ENCODE data around the gene ATF3. TPM values are rescaled to one million over a fixed set of nuclear protein-coding genes. Genes with fewer than 3 reads are reported as not detected.

The ATF3 gene
- total RNA-seq, 1 donor from 2014 or later = 16.8 TPM

GRCh38 chr1:212641956-212642355 is 33.4 kb downstream of the ATF3 start:
- no peak for ATAC-seq (ENCODE audit: low read depth)
- ChIA-PET CTCF (interaction anchor here (1.3 kb wide), 1 partner anchor 23 kb away, joined by 3 read pairs; no protein-coding TSS in a partner anchor), POLR2A (no interaction called here)
- H3K27me3 Mint-ChIP-seq = peaks cover 10% of the 10 kb centered on the region
- intact Hi-C loops (cut with micrococcal nuclease) = no loop called here
- H3K36me3 Mint-ChIP-seq (ENCODE audit: low read depth) = no peaks in the 10 kb centered on the region
- no peak for TF ChIP-seq CTCF (IDR thresholded peaks at IDR 0.05)
- H3K4me3 Mint-ChIP-seq = no peak overlapping the region
- no peak for DNase-seq
- H3K4me1 Mint-ChIP-seq = no peaks in the 10 kb centered on the region
- no peak overlapping the region for H3K27ac Mint-ChIP-seq
- peaks cover 6% of the 10 kb centered on the region for H3K9me3 Mint-ChIP-seq

GRCh38 chr1:212643877-212644276 is 35.3 kb downstream of the ATF3 start:
- TF ChIP-seq CTCF (IDR thresholded peaks at IDR 0.05) = no peak
- Mint-ChIP-seq H3K4me3 (no peak overlapping the region), H3K27ac (no peak overlapping the region), H3K9me3 (peaks cover 6% of the 10 kb centered on the region), H3K4me1 (no peaks in the 10 kb centered on the region), H3K36me3 (ENCODE audit: low read depth) (no peaks in the 10 kb centered on the region), H3K27me3 (peaks cover 3% of the 10 kb centered on the region)
- intact Hi-C loops (cut with micrococcal nuclease) = no loop called here
- DNase-seq (no peak), ATAC-seq (ENCODE audit: low read depth) (no peak)
- ChIA-PET CTCF (interaction anchor here (0.6 to 1.5 kb wide), 3 partner anchors 21 to 619 kb away, joined by 3 to 5 read pairs (median 3); no protein-coding TSS in a partner anchor), POLR2A (no interaction called here)

- Mint-ChIP-seq H3K36me3 (ENCODE audit: low read depth) (no peaks in the 10 kb centered on the region), H3K9me3 (peaks cover 6% of the 10 kb centered on the region), H3K4me3 (no peak overlapping the region), H3K4me1 (no peaks in the 10 kb centered on the region), H3K27ac (no peak overlapping the region), H3K27me3 (peaks cover 3% of the 10 kb centered on the region)
- no peak for DNase-seq
- CTCF ChIA-PET = no interaction called here
- intact Hi-C loops (cut with micrococcal nuclease) = no loop called here
- ATAC-seq (ENCODE audit: low read depth) = no peak
- TF ChIP-seq CTCF (IDR thresholded peaks at IDR 0.05) = no peak
- POLR2A ChIA-PET = no interaction called here
These were observed 36.4 kb downstream of the ATF3 start for GRCh38 chr1:212644866-212645545.

GRCh38 chr1:212645546-212646543 is 37.3 kb downstream of the ATF3 start:
- ATAC-seq (ENCODE audit: low read depth) = no peak
- intact Hi-C loops (cut with micrococcal nuclease) = no loop called here
- Mint-ChIP-seq H3K4me3 (no peak overlapping the region), H3K36me3 (ENCODE audit: low read depth) (no peaks in the 10 kb centered on the region), H3K4me1 (no peaks in the 10 kb centered on the region), H3K27ac (no peak overlapping the region), H3K27me3 (peaks cover 3% of the 10 kb centered on the region), H3K9me3 (peaks cover under 1% of the 10 kb centered on the region)
- DNase-seq = no peak
- CTCF ChIA-PET = no interaction called here
- POLR2A ChIA-PET = no interaction called here
- no peak for TF ChIP-seq CTCF (IDR thresholded peaks at IDR 0.05)

GRCh38 chr1:212646588-212646987 is 38.0 kb downstream of the ATF3 start:
- intact Hi-C loops (cut with micrococcal nuclease) = no loop called here
- H3K36me3 Mint-ChIP-seq (ENCODE audit: low read depth) = no peaks in the 10 kb centered on the region
- DNase-seq (no peak), ATAC-seq (ENCODE audit: low read depth) (no peak)
- ChIA-PET CTCF (no interaction called here), POLR2A (no interaction called here)
- peaks cover 3% of the 10 kb centered on the region for H3K27me3 Mint-ChIP-seq
- no peaks in the 10 kb centered on the region for H3K4me1 Mint-ChIP-seq
- H3K9me3 Mint-ChIP-seq = no peaks in the 10 kb centered on the region
- H3K27ac Mint-ChIP-seq = no peak overlapping the region
- no peak for TF ChIP-seq CTCF (IDR thresholded peaks at IDR 0.05)
- H3K4me3 Mint-ChIP-seq = no peak overlapping the region

Measured in activated B cell treated with CpG ODN at 0.5 μM for 24 hours (primary cell).